Measurements from ENCODE around the gene CRYGB. TPM values are rescaled to one million over a fixed set of nuclear protein-coding genes. Genes with fewer than 3 reads are reported as not detected.
"Not testable (repeated sequence)": the region's sequence is repeated elsewhere in the genome, so short reads cannot be mapped to it uniquely, and the experiment has no call there.

The CRYGB gene
- polyA plus RNA-seq, 3 donors, result not detected

DNA sequence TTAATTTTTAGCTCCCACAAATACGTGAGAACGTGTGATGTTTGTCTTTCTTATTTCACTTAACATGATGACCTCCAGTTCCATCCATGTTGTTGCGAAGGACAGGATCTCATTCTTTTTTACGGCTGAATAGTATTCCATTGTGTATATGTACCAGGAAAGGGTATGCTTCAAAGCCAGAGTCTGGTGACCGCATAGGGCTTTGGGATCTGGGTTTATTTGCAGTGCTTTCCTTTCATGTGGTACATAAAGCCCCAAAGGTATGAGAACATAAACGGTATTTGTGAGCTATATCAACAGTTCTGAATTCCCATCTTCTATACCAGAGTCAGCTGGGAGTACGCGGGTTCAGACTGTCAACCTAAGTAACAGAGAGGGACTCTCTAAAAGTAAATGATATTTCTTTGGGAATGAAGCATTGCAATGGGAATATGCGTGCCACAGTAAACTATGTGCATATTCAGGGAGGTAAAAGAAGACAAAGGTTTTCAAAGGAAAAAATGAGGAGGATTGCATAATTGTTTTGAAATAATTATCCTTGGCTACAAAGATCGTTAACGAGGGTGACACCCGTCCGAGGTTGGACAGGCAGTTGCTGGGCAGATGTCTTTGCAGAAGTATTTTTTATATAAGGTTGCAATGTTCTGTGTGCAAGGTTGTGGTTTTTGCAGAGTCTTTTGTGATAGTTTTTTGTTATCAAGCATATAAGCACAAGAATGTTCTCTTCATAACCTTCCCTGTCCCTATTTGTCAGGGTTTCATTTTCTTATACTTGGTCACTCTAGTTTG, 46.1 kb downstream of the CRYGB start:
- H3K4me2 ChIP-seq (replicated peaks; ENCODE audit: extremely low read depth, low read length, poor library complexity, severe bottlenecking), result no peak overlapping the region
- no peak for DNase-seq
- no peak overlapping the region for H2AFZ ChIP-seq (ENCODE audit: insufficient read depth, low read depth, low read length, poor library complexity, severe bottlenecking)
- no peak overlapping the region for H3K27ac Mint-ChIP-seq
- H3K9ac ChIP-seq (ENCODE audit: insufficient read depth, low read length, poor library complexity, severe bottlenecking), result no peak overlapping the region
- H3K9me3 ChIP-seq (replicated peaks in 1 of 2; ENCODE audit: control insufficient read depth in 1 of 2, insufficient read depth in 1 of 2, low read length in 2 of 2), result no peaks in the 10 kb centered on the region
- H3K36me3 ChIP-seq (replicated peaks in 1 of 2; ENCODE audit: control insufficient read depth in 1 of 2, insufficient read depth in 2 of 2, low read length in 2 of 2), result no peaks in the 10 kb centered on the region
- intact Hi-C loops (cut with micrococcal nuclease), result no loop called here
- H3K79me2 ChIP-seq (ENCODE audit: insufficient read depth, low read length), result no peaks in the 10 kb centered on the region
- H3K36me3 Mint-ChIP-seq, result no peaks in the 10 kb centered on the region
- peaks cover 32% of the 10 kb centered on the region for H3K4me1 Mint-ChIP-seq
- 56% methylated on average over 3 of the region's 13 CpGs for WGBS (ENCODE audit: insufficient coverage)
- H4K20me1 ChIP-seq (ENCODE audit: insufficient read depth, low read length), result no peaks in the 10 kb centered on the region
- H3K9me3 Mint-ChIP-seq, result peaks cover 0 to 4% (median 0%) of the 10 kb centered on the region in 7 donors
- H3K4me3 Mint-ChIP-seq, result peak overlapping the region; percentile 27 to 57
- TF ChIP-seq, protein P1, sequence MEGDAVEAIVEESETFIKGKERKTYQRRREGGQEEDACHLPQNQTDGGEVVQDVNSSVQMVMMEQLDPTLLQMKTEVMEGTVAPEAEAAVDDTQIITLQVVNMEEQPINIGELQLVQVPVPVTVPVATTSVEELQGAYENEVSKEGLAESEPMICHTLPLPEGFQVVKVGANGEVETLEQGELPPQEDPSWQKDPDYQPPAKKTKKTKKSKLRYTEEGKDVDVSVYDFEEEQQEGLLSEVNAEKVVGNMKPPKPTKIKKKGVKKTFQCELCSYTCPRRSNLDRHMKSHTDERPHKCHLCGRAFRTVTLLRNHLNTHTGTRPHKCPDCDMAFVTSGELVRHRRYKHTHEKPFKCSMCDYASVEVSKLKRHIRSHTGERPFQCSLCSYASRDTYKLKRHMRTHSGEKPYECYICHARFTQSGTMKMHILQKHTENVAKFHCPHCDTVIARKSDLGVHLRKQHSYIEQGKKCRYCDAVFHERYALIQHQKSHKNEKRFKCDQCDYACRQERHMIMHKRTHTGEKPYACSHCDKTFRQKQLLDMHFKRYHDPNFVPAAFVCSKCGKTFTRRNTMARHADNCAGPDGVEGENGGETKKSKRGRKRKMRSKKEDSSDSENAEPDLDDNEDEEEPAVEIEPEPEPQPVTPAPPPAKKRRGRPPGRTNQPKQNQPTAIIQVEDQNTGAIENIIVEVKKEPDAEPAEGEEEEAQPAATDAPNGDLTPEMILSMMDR (IDR thresholded peaks at IDR 0.05), result no peak
- peaks cover 0 to 1% (median 0%) of the 10 kb centered on the region in 3 donors for H3K27me3 Mint-ChIP-seq (ENCODE audit: low read depth in 3 of 3)
- H3K27me3 ChIP-seq (ENCODE audit: control insufficient read depth in 2 of 2, insufficient read depth in 2 of 2, low read length in 2 of 2), result no peaks in the 10 kb centered on the region
- H3K4me3 ChIP-seq (replicated peaks in 1 of 3; ENCODE audit: low read depth in 2 of 3, low read length in 3 of 3), result no peak overlapping the region
- H3K4me1 ChIP-seq (ENCODE audit: control insufficient read depth in 1 of 2, insufficient read depth in 2 of 2, low read length in 2 of 2), result peaks cover 0 to 18% of the 10 kb centered on the region in 2 donors
- H3K27ac ChIP-seq (ENCODE audit: low read depth in 1 of 2, low read length in 2 of 2), result no peak overlapping the region

DNA sequence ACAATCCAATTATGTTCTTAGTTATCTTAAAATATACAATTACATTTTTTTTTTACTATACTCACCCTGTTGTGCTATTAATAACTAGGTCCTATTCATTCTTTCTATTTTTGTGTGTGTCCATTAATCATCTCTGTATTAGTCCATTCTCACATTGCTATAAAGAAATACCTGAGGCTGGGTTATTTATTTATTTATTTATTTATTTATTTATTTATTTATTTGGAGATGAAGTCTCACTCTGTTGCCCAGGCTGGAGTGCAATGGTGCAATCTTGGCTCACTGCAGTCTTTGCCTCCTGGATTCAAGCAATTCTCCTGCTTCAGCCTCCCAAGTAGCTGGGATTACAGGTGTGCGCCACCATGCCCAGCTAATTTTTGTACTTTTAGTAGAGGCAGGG, 47.3 kb downstream of the CRYGB start:
- H3K27ac Mint-ChIP-seq; H2AFZ ChIP-seq (ENCODE audit: insufficient read depth, low read depth, low read length, poor library complexity, severe bottlenecking); H3K4me2 ChIP-seq (replicated peaks; ENCODE audit: extremely low read depth, low read length, poor library complexity, severe bottlenecking); H3K4me3 Mint-ChIP-seq; H3K36me3 ChIP-seq (replicated peaks in 1 of 2; ENCODE audit: control insufficient read depth in 1 of 2, insufficient read depth in 2 of 2, low read length in 2 of 2); H3K79me2 ChIP-seq (ENCODE audit: insufficient read depth, low read length); H3K4me3 ChIP-seq (replicated peaks in 1 of 3; ENCODE audit: low read depth in 2 of 3, low read length in 3 of 3); H3K27me3 ChIP-seq (ENCODE audit: control insufficient read depth in 2 of 2, insufficient read depth in 2 of 2, low read length in 2 of 2); H3K27me3 Mint-ChIP-seq (ENCODE audit: low read depth in 3 of 3); H3K9ac ChIP-seq (ENCODE audit: insufficient read depth, low read length, poor library complexity, severe bottlenecking); H3K9me3 Mint-ChIP-seq; H3K27ac ChIP-seq (ENCODE audit: low read depth in 1 of 2, low read length in 2 of 2); DNase-seq; H4K20me1 ChIP-seq (ENCODE audit: insufficient read depth, low read length); H3K36me3 Mint-ChIP-seq; intact Hi-C loops (cut with micrococcal nuclease); H3K9me3 ChIP-seq (replicated peaks in 1 of 2; ENCODE audit: control insufficient read depth in 1 of 2, insufficient read depth in 1 of 2, low read length in 2 of 2): not testable (repeated sequence)
- H3K4me1 Mint-ChIP-seq, result peaks cover 35% of the 10 kb centered on the region
- WGBS (ENCODE audit: insufficient coverage), result no CpG with 5 or more reads among the region's 1 CpG
- peaks cover 0 to 18% of the 10 kb centered on the region in 2 donors for H3K4me1 ChIP-seq (ENCODE audit: control insufficient read depth in 1 of 2, insufficient read depth in 2 of 2, low read length in 2 of 2)

All from CD14-positive monocyte (primary cell).